Frontal cortex (tissue), 4 donors: ENCODE results near the gene GSTA2. TPM values are rescaled to one million over a fixed set of nuclear protein-coding genes. Genes with fewer than 3 reads are reported as not detected.
"Not testable (repeated sequence)": the region's sequence is repeated elsewhere in the genome, so short reads cannot be mapped to it uniquely, and the experiment has no call there.

ENCODE experiments used
- DNase-seq, 2 donors: peaks; one replicate each; pipeline ENCODE4 v3.0.0; 2012; ENCODE audit warnings: low spot score in 2 of 2
- FAIRE-seq: peaks from 2 replicates; lab custom pipeline; 2012; peaks lifted over from hg19 to GRCh38; lab: Jason Lieb, UNC
- total RNA-seq: library from RNA; depleted of rRNA; stranded (reverse); fragments of >200 nt; gene quantifications from one replicate; pipeline ENCODE4 v1.2.3, GENCODE V29; 2014
- donor health status: control.
- donor health status: control.
- donor health status: control.

The GSTA2 gene
- total RNA-seq, 1 donor from 2014 or later: not detected

DNA sequence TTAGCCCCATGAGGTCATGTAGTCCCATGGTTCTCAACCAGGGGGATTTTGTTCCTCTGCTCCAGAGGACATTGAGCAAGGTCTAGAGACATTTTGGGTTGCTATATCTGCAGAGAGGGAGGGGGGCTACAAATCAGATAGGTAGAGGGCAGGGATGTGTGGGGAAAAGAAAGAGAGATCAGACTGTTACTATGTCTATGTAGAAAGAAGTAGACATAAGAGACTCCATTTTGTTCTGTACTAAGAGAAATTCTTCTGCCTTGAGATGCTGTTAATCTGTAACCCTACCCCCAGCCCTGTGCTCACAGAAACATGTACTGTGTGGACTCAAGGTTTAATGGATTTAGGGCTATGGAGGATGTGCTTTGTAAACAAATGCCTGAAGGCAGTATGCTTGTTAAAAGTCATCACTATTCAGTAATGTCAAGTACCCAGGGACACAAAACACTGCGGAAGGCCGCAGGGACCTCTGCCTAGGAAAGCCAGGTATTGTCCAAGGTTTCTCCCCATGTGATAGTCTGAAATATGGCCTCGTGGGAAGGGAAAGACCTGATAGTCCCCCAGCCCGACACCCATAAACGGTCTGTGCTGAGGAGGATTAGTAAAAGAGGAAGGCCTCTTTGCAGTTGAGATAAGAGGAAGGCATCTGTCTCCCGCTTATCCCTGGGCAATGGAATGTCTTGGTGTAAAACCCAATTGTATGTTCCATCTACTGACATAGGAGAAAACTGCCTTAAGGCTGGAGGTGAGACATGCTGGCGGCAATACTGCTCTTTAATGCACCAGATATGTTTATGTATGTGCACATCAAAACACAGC lies 1.4 kb downstream of the GSTA2 start:
- FAIRE-seq, DNase-seq: not testable (repeated sequence)

DNA sequence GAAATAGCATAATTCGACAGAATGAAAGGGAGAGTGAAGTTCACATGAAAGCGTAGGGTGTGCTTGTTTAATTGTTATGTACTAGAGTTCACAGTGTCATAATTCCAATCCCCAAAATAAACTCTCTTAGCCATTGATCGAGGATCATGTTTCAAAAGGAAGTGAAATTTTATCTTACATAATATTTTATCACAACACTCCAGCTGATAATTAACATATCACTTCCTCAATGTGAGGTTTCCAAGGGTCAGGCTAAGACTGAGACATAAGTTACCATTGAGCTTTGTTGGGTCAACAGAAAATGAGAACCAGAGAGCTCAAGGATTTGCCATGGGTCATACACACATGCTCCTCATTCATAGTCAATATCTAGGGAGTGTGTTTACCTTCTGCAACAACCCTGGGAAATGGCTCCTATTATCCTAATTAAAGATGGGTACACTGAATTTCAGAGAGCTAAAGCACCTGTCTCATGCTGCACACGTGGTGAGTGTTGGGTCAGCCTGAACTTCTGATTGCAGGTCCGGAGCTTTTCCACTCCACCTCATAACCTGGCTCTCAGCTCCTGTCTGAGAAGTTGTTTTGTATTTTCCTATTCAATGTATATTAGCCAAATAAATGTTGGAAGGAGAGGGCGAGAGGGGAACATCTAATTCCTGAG lies 3.0 kb downstream of the GSTA2 start:
- FAIRE-seq (no peak), DNase-seq (no peak)

GRCh38 chr6:52759085-52759484 lies 4.2 kb downstream of the GSTA2 start:
- no peak for DNase-seq
- no peak for FAIRE-seq

- not testable (repeated sequence) for DNase-seq, FAIRE-seq
These were observed 5.5 kb downstream of the GSTA2 start for GRCh38 chr6:52757651-52758338.

GRCh38 chr6:52754443-52754842 lies 8.8 kb downstream of the GSTA2 start:
- no peak for FAIRE-seq

GRCh38 chr6:52753137-52753536 lies 10.1 kb downstream of the GSTA2 start:
- DNase-seq, FAIRE-seq: not testable (repeated sequence)

More at GRCh38 chr6:52754443-52754842, 8.8 kb downstream of the GSTA2 start:
- DNase-seq: no peak

- FAIRE-seq: no peak
- no peak for DNase-seq
These were observed 11.0 kb downstream of the GSTA2 start for GRCh38 chr6:52752310-52752709.

DNA sequence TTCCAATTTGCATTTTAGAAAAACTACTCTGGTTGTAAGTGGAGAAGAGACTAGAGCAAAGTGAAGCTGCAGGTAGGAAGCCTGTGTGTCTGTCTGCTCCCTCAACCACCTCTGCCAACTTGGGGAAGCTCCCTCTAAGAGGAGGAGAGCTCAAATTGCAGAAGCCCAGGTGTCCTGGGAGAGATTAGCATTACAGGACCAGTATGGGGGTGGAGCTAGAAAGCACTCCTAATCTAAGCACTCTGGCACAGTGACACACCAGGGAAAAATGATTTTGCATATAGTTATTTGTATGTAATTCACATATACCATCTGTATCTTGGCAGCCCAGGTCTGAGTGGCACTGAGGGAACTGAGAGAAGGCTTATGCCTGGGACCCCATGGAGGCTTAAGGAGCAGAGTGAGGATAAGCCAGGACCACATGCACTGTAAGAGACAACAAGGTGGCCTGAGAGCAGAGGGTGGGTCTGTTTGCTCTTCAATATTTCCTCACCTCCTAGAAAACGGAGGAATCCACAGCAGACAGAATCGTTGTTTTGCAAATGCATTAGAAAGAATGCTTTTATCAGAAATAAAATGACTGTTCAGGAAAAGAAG lies 13.6 kb downstream of the GSTA2 start:
- FAIRE-seq (no peak), DNase-seq (no peak)

DNA sequence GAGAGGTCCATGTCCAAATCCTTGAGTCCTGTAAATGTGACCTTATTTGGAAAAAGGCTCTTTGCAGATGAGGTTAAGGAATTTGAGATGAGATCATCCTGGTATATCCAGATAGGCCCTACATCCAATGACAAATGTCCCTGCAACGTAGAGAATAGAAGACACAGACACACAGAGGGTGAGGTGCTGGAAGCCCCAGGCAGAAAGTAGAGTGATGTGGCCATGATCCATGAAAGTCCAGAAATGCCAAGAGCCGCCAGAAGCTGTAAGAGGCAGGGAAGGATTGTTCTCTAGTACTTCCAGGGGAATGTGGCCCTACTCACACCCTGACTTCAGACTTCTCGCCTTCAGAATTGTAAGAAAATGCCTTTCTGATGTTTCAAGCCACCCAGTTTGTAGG lies 16.0 kb downstream of the GSTA2 start:
- not testable (repeated sequence) for FAIRE-seq, DNase-seq

DNA sequence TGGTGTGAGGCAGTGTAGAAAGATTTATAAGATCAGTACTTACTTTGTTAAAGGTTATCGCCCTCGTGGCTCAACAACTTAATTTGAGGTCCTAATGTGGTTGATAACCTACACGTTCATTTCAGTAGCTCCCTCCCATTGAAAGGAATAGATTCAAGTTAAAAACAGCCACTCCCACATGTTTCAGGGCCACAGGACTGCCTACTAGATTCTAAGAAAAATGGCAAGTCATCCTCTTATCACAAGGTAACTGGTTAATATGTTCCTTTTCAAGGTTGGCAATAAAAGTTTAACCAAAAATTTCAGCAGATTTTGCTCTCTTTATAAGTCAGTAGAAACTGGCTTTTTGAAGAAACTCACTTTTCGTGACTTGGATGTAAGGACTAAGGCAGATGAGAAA lies 17.1 kb downstream of the GSTA2 start:
- FAIRE-seq (no peak), DNase-seq (no peak)

- no peak for FAIRE-seq
- DNase-seq: no peak
These were observed 17.5 kb downstream of the GSTA2 start for GRCh38 chr6:52745764-52746201.

GRCh38 chr6:52741872-52742271 lies 21.4 kb downstream of the GSTA2 start:
- no peak for FAIRE-seq
- DNase-seq: no peak

GRCh38 chr6:52739627-52740026 lies 23.6 kb downstream of the GSTA2 start:
- DNase-seq (no peak), FAIRE-seq (no peak)

DNA sequence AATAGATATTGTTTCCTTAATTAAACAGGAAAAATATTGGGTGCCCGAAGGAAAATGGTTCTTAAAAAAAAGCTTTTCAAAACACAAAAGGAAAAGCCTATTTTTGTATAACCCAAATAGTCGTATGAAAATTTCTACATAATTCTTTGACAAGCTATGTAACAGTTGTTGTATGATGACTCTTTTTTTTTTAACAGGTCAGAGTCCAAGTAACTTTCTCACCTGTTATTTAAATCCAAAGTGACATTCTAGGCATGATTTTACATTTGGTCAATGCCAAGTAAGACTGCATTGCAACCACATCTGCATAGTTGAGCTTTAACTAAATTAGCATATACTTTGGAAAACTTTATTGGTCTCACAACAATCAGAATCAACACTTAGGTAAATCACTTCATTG lies 24.1 kb downstream of the GSTA2 start:
- no peak for FAIRE-seq
- no peak for DNase-seq

DNA sequence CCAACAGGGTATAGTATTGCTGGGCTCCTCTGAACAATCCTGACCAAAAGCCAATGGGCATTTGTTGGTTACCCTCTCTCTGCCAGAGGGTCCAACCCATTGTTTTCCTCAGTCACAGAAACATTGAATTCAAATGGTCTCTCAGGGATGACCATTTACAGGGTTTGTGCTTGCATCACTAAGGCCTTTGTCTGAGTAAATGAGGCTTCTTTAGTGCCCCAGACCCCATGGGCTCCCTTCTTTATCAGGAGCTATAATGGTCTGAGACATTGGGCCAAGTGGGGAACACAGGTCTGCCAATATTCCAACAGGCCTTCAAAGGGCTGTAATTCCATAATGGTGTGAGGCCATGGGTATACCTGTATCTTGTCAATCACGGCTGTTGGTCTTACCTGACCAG lies 27.1 kb downstream of the GSTA2 start:
- FAIRE-seq (no peak), DNase-seq (no peak)

- DNase-seq (no peak), FAIRE-seq (no peak)
These were observed 28.2 kb downstream of the GSTA2 start for GRCh38 chr6:52735071-52735470.

DNA sequence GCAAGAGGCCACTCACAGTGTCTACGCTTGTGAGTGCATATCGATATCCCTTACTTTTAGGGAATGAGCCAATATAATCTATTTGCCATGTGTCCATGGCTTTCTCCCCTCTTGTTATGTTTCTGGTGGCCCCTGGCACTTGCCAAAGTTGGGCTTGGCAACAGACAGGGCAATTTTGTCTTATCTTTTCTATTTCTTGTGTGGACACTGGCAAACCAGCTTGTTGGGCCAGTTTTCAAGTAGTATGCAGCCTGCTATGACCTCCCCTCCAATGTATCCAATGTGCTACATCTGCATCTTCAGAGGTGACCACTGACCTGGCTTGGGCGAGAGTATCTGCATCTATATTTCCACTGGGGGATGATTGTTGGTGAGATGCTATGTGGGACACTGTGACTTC lies 29.2 kb downstream of the GSTA2 start:
- DNase-seq (no peak), FAIRE-seq (no peak)

DNA sequence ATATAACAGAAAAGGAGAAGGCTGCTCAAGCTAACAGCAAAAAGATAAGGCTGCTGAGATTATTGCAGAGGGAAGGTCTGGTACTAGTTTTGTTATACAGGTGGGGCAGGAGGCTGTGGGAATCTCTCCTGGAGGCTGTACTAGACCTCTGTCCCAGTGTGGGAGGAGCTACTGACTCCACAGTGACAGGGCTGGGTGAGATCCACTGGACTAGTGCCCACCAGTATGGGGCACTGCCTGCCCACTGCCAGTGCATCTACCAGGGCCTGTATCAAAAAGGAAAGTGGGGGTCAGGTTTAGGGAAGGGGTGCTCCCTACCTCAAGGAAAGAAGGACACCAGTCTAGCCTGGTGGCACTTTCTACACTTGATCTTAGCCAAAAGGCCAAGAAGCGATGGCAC lies 30.1 kb downstream of the GSTA2 start:
- DNase-seq: no peak
- FAIRE-seq: no peak

- FAIRE-seq (no peak), DNase-seq (no peak)
These were observed 31.6 kb downstream of the GSTA2 start for GRCh38 chr6:52731719-52732118.

- FAIRE-seq (no peak), DNase-seq (no peak)
These were observed 33.7 kb downstream of the GSTA2 start for GRCh38 chr6:52729576-52729975.
